ENCODE measurements around the gene BLACAT1.

Gene BLACAT1

DNA sequence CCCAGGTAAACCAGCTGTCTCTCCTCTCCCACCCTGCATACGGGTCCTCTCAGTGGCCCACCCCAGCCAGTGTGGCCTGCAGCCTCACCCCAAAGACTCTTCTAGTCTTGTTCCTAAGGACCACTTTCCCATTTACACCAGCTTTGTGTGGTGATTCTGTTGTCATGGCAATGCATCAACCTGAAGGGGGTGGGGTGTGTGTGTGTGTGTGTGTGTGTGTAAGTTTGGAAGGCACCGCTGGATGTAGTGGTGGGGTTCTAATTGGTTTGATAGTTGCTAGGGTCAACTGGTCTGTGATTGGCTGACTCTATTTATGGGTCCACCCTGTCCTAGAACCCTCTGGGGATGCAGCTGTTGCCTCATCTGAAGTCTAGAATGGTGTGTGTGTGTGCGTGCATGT, 43.9 kb upstream of the BLACAT1 start:
- TF ChIP-seq, protein P1, sequence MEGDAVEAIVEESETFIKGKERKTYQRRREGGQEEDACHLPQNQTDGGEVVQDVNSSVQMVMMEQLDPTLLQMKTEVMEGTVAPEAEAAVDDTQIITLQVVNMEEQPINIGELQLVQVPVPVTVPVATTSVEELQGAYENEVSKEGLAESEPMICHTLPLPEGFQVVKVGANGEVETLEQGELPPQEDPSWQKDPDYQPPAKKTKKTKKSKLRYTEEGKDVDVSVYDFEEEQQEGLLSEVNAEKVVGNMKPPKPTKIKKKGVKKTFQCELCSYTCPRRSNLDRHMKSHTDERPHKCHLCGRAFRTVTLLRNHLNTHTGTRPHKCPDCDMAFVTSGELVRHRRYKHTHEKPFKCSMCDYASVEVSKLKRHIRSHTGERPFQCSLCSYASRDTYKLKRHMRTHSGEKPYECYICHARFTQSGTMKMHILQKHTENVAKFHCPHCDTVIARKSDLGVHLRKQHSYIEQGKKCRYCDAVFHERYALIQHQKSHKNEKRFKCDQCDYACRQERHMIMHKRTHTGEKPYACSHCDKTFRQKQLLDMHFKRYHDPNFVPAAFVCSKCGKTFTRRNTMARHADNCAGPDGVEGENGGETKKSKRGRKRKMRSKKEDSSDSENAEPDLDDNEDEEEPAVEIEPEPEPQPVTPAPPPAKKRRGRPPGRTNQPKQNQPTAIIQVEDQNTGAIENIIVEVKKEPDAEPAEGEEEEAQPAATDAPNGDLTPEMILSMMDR (IDR thresholded peaks at IDR 0.05; ENCODE audit: low read depth, low read length) = no peak
- no peak for DNase-seq (ENCODE audit: extremely low read depth, low read depth)

DNA sequence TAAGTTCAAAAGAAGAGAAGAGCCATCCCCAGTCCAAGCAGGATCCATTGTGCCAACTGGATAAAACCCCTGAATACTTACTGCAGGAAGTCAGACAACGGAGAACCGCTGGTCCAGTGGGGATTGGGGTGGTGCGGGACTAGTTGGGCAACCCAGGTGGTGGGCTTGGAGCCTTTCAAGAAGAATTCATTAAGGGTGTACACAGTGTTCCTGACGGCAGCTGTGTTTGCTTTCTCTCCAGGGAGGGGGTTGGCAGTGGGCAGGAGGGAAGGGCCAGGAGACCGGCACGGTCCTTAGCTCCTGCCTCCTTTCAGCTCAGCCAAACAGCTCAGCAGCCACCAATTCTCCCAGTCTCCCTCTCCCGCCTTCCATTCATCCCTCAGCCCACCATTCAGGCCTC, 41.5 kb upstream of the BLACAT1 start:
- no peak for DNase-seq (ENCODE audit: extremely low read depth, low read depth)
- TF ChIP-seq, protein P1 (IDR thresholded peaks at IDR 0.05; ENCODE audit: low read depth, low read length) = no peak

DNA sequence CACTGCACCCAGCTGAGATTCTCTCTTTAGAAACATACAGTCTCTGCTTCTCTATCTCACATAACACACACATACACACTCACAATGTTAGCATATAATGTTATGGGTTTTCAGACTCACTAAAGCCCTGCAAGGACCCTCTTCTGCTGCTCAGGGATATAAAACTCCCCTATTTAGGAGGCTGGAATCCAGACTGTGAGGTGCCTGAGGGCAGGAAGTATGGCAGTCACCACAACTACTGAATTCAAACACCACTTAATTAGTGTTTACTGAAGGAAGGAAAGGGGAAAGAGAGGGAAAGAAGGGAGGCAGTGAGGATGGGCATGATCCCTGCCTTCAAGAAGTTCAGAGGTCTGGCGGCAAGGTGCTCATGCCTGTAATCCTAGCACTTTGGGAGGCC, 40.8 kb upstream of the BLACAT1 start:
- TF ChIP-seq, protein P1 (IDR thresholded peaks at IDR 0.05; ENCODE audit: low read depth, low read length) = no peak
- DNase-seq (ENCODE audit: extremely low read depth, low read depth) = no peak

DNA sequence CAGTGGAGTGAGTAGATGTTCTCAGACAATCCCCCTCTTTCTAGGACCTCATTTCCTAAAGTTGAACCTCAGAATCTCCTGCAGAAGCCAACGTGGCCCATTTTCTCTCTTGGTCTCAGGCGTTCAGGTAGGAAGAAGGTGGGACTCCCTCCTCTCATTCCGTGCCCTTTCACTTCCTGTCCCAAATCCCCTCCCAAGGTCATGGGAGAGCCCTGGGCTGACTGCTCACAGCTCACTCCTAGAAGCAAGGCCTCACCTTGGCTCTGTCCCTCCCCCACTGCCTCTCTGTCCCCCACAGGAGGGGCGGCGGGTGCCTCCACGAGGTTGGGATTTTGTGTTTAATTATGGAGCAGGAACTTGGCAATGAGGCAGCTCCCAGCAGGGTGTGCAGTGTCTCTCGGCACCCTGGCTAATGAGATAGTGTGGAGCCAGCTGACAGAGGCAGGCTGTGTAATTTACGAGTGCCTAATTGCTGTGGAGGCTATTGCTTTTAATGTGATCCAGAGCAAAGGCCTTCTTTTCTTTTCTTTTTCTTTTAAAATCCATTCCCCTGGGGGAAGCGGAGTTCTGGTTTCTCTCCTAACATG, 39.5 kb upstream of the BLACAT1 start:
- no peak for DNase-seq (ENCODE audit: extremely low read depth, low read depth)
- TF ChIP-seq, protein P1 (IDR thresholded peaks at IDR 0.05; ENCODE audit: low read depth, low read length) = no peak

DNA sequence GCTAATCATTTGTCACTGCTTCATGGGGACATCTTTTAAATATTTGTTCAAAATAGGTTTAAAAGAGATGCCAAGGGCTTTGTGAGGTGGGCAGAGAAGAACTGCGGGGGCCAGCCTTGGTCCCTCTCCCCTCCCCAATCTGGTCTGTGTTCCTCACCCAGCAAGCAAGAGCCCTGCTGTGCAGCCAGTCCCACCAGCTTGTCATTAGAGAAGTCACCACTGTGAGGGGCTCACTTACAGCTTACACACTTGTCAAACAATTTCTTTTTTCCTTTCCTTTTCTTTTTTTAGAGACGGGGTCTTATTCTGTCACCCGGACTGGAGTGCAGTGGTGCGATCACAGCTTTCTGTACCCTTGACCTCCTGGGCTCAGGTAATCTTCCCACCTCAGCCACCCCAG, 38.3 kb upstream of the BLACAT1 start:
- TF ChIP-seq, protein P1 (IDR thresholded peaks at IDR 0.05; ENCODE audit: low read depth, low read length) = no peak
- no peak for DNase-seq (ENCODE audit: extremely low read depth, low read depth)

DNA sequence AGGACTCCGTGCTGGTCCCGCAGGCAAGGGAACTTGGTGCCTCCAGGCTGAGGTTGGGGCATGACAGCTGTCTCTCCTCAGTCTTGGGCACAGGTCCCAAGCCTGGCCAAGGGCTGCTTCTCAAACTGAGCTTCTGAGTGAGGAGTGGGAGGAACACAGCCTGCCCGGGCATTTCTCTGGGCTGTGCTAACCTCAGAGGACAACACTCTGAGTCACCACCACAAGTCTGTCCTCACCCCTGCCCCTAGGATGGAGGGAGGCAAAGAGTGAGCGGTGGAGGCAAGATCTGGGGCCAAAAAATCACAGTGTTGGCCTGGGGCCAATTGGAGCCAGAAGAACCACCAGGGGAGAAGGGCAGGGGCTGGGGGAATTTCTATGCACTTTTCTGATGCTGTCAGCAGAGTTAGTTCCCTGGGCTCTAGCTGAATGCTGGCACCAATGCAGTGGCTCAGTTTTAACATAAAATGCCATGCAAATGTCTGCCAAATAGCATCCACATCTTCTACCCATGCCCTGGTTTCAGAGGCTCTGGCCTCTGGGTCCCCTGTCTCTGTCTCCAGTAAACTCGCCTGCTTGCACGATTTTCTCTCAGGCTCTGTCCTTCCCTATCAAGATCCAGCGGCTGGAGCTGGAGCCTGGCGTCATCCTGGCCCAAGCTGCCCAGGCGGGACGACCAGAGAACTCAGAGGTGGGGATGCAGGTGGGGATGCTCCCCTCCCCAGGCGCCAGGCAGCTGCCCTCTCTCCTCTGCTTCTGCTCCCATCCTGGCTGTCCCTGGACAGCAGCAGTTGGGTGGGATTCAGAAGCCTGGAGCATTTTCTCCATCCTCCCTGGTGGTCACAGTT, 37.6 kb upstream of the BLACAT1 start:
- TF ChIP-seq, protein P1 (IDR thresholded peaks at IDR 0.05; ENCODE audit: low read depth, low read length) = no peak
- DNase-seq (ENCODE audit: extremely low read depth, low read depth) = peak; percentile 2

DNA sequence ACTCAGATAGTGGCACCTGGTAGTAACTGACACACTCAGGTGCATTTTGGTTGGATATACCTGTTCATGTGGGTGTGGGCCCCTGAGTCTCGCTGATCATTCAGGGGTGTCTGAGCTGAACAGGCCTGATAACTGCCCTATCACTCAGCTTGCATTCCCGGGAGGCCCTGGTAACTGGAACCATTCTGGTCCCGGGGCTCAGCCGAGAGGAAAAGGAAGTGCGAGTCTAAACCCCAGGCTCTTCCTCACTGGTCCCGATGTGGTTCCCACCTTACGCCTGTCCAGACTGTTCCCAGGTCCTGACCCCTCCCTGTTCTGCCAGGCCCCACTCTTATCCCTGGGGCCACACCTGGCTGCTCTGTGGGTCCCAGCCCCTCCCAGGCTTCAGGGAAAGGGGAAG, 36.9 kb upstream of the BLACAT1 start:
- DNase-seq (ENCODE audit: extremely low read depth, low read depth) = no peak
- TF ChIP-seq, protein P1 (IDR thresholded peaks at IDR 0.05; ENCODE audit: low read depth, low read length) = no peak

Measured in AG09319 (cell line).